CD14-positive monocyte (primary cell): ENCODE measurements around the gene REV3L. TPM values are rescaled to one million over a fixed set of nuclear protein-coding genes. Genes with fewer than 3 reads are reported as not detected.

Experiments used
- DNase-seq, 3 donors: peaks; one replicate each; pipeline ENCODE4 v3.0.0-alpha.2; 2011 to 2022
- H2AFZ ChIP-seq: 2 replicates; pipeline ENCODE4 v1.6.0; 2012; ENCODE audit warnings: mild to moderate bottlenecking, low read depth, low read length, inconsistent platforms; ENCODE audit not compliant: insufficient read depth, poor library complexity, severe bottlenecking
- H3K27ac ChIP-seq, 2 donors: 1 replicate in 1 of 2; 2 replicates in 1 of 2; pipeline ENCODE4 v1.5.1; 2012 to 2013; ENCODE audit warnings: low read length in 2 of 2, control low read depth in 1 of 2, inconsistent platforms in 1 of 2, low read depth in 1 of 2, mild to moderate bottlenecking in 1 of 2
- H3K27me3 ChIP-seq, 2 donors: one replicate each; pipeline versions ENCODE4 v1.6.0 to v1.6.1; 2011 to 2013; ENCODE audit warnings: low read length in 2 of 2; ENCODE audit not compliant: control insufficient read depth in 2 of 2, insufficient read depth in 2 of 2
- H3K36me3 ChIP-seq, 2 donors: replicated peaks in 1 of 2; 1 replicate in 1 of 2; 2 replicates in 1 of 2; pipeline versions ENCODE4 v1.5.1 to v1.6.1; 2012 to 2013; ENCODE audit warnings: low read length in 2 of 2, control low read depth in 1 of 2, inconsistent platforms in 1 of 2, mild to moderate bottlenecking in 1 of 2; ENCODE audit not compliant: insufficient read depth in 2 of 2, control insufficient read depth in 1 of 2
- H3K4me1 ChIP-seq, 2 donors: 1 replicate in 1 of 2; 2 replicates in 1 of 2; pipeline versions ENCODE4 v1.5.1 to v1.6.1; 2012 to 2013; ENCODE audit warnings: low read length in 2 of 2, control low read depth in 1 of 2, inconsistent platforms in 1 of 2, mild to moderate bottlenecking in 1 of 2, moderate library complexity in 1 of 2; ENCODE audit not compliant: insufficient read depth in 2 of 2, control insufficient read depth in 1 of 2
- H3K4me2 ChIP-seq: replicated peaks from 2 replicates; pipeline ENCODE3; 2012; ENCODE audit warnings: low read length, moderate library complexity, mild to moderate bottlenecking; ENCODE audit not compliant: poor library complexity, severe bottlenecking; ENCODE audit errors: extremely low read depth
- H3K4me3 ChIP-seq, 3 experiments: fragments of 200-600 bp in 1 of 3; sonication (generic) in 1 of 3; replicated peaks in 1 of 3; 1 replicate in 2 of 3; 2 replicates in 1 of 3; pipeline ENCODE4 v1.5.1; 2011 to 2013; ENCODE audit warnings: low read length in 3 of 3, mild to moderate bottlenecking in 3 of 3, control low read depth in 2 of 3, low read depth in 2 of 3, inconsistent platforms in 1 of 3, moderate library complexity in 1 of 3
- H3K79me2 ChIP-seq: 2 replicates; pipeline ENCODE4 v1.6.0; 2012; ENCODE audit warnings: mild to moderate bottlenecking, control low read depth, inconsistent platforms, low read length, moderate library complexity; ENCODE audit not compliant: insufficient read depth
- H3K9ac ChIP-seq: 2 replicates; pipeline ENCODE4 v1.6.0; 2017; ENCODE audit warnings: low read length, mild to moderate bottlenecking; ENCODE audit not compliant: insufficient read depth, poor library complexity, severe bottlenecking
- H3K9me3 ChIP-seq, 2 donors: replicated peaks in 1 of 2; 1 replicate in 1 of 2; 2 replicates in 1 of 2; pipeline versions ENCODE4 v1.5.1 to v1.6.1; 2012 to 2013; ENCODE audit warnings: low read length in 2 of 2, control low read depth in 1 of 2; ENCODE audit not compliant: control insufficient read depth in 1 of 2, insufficient read depth in 1 of 2
- H4K20me1 ChIP-seq: 2 replicates; pipeline ENCODE4 v1.6.0; 2012; ENCODE audit warnings: mild to moderate bottlenecking, low read length, control low read depth, moderate library complexity; ENCODE audit not compliant: insufficient read depth
- H3K27ac Mint-ChIP-seq, 7 donors: one replicate each; pipeline ENCODE4 v1.8.0; 2020; ENCODE audit warnings: mild to moderate bottlenecking in 7 of 7, mixed read lengths in 7 of 7, moderate library complexity in 6 of 7, inconsistent platforms in 2 of 7
- H3K27me3 Mint-ChIP-seq, 3 donors: one replicate each; pipeline ENCODE4 v1.8.0; 2021 to 2022; ENCODE audit warnings: low read depth in 3 of 3, mild to moderate bottlenecking in 3 of 3, mixed read lengths in 3 of 3, moderate library complexity in 3 of 3, inconsistent platforms in 1 of 3
- H3K36me3 Mint-ChIP-seq, 2 donors: one replicate each; pipeline ENCODE4 v1.8.0; 2020; ENCODE audit warnings: mixed read lengths in 2 of 2, inconsistent platforms in 1 of 2, mild to moderate bottlenecking in 1 of 2
- H3K4me1 Mint-ChIP-seq: one replicate; pipeline ENCODE4 v1.8.0; 2020; ENCODE audit warnings: mild to moderate bottlenecking, mixed read lengths
- H3K4me3 Mint-ChIP-seq, 2 donors: one replicate each; pipeline ENCODE4 v1.8.0; 2020; ENCODE audit warnings: mild to moderate bottlenecking in 2 of 2, mixed read lengths in 2 of 2, moderate library complexity in 1 of 2
- H3K9me3 Mint-ChIP-seq, 7 donors: one replicate each; pipeline ENCODE4 v1.8.0; 2020 to 2022; ENCODE audit warnings: mixed read lengths in 7 of 7, mild to moderate bottlenecking in 6 of 7, moderate library complexity in 6 of 7, inconsistent platforms in 2 of 7
- CTCF ChIP-seq: fragments of 200-600 bp; IDR thresholded peaks from one replicate; pipeline ENCODE4 v1.8.0; 2022; ENCODE audit warnings: antibody characterized with exemption, mild to moderate bottlenecking
- WGBS: methylation state at CpG from one replicate; pipeline ENCODE4 v1.1.5; 2013; ENCODE audit warnings: missing lambda C conversion rate; ENCODE audit not compliant: insufficient coverage; 5-methylcytosine and 5-hydroxymethylcytosine counted together
- intact Hi-C, 2 donors: fragments of 100-400 bp; cut with micrococcal nuclease; formaldehyde crosslinking; loops; one replicate each; pipeline versions ENCODE4 v1.15.0 to v1.15.1; 2023
- polyA plus RNA-seq, 3 donors: library from polyadenylated mRNA; depleted of rRNA in 1 of 3; unstranded in 2 of 3; stranded (reverse) in 1 of 3; fragments of 300-500 nt in 2 of 3; fragments of >200 nt in 1 of 3; fragmentation: Illumina TruSeq in 2 of 3; gene quantifications; 1 replicate in 2 of 3; 2 replicates in 1 of 3; pipeline ENCODE4 v1.2.3, GENCODE V29; 2012 to 2021

REV3L gene
- polyA plus RNA-seq, 3 donors = 3.4 to 5.7 (median 4.9) TPM

GRCh38 chr6:111339294-111339693 lies 143.7 kb downstream of the REV3L start:
- TF ChIP-seq CTCF = no peak
- Histone ChIP-seq H3K79me2 (no peaks in the 10 kb centered on the region), H3K9ac (no peak overlapping the region), H3K4me1 (no peaks in the 10 kb centered on the region), H3K27me3 (no peaks in the 10 kb centered on the region), H4K20me1 (no peaks in the 10 kb centered on the region), H3K27ac (no peak overlapping the region), H3K4me3 (no peak overlapping the region), H2AFZ (no peak overlapping the region), H3K36me3 (peaks cover 9 to 29% of the 10 kb centered on the region in 2 donors), H3K4me2 (no peak overlapping the region), H3K9me3 (no peaks in the 10 kb centered on the region)
- whole genome bisulfite sequencing = no CpG with 5 or more reads among the region's 1 CpG
- H3K9me3 Mint-ChIP-seq = no peaks in the 10 kb centered on the region
- H3K4me3 Mint-ChIP-seq = no peak overlapping the region
- H3K27me3 Mint-ChIP-seq = peaks cover 0 to 2% (median 0%) of the 10 kb centered on the region in 3 donors
- intact Hi-C loops = no loop called here
- peaks cover 19 to 24% of the 10 kb centered on the region in 2 donors for H3K36me3 Mint-ChIP-seq
- no peak for DNase-seq
- H3K27ac Mint-ChIP-seq = no peak overlapping the region
- no peaks in the 10 kb centered on the region for H3K4me1 Mint-ChIP-seq

- no peak overlapping the region for H3K27ac Mint-ChIP-seq
Measured at GRCh38 chr6:111338843-111339242, 144.2 kb downstream of the REV3L start.

More at GRCh38 chr6:111338843-111339242, 144.2 kb downstream of the REV3L start:
- no peaks in the 10 kb centered on the region for H3K9me3 ChIP-seq
- no peak overlapping the region for H2AFZ ChIP-seq
- intact Hi-C loops = no loop called here
- H4K20me1 ChIP-seq = no peaks in the 10 kb centered on the region
- H3K4me2 ChIP-seq = no peak overlapping the region
- Mint-ChIP-seq H3K4me1 (no peaks in the 10 kb centered on the region), H3K9me3 (no peaks in the 10 kb centered on the region), H3K4me3 (no peak overlapping the region), H3K27me3 (peaks cover 0 to 2% (median 0%) of the 10 kb centered on the region in 3 donors), H3K36me3 (peaks cover 18 to 27% of the 10 kb centered on the region in 2 donors)
- no peak overlapping the region for H3K4me3 ChIP-seq
- H3K27me3 ChIP-seq = no peaks in the 10 kb centered on the region
- no peaks in the 10 kb centered on the region for H3K79me2 ChIP-seq
- DNase-seq = no peak
- no peaks in the 10 kb centered on the region for H3K4me1 ChIP-seq
- H3K9ac ChIP-seq = no peak overlapping the region
- H3K27ac ChIP-seq = no peak overlapping the region
- no peak for TF ChIP-seq CTCF
- 100% methylated on average over 1 of the region's 3 CpGs for WGBS
- peaks cover 7 to 27% of the 10 kb centered on the region in 2 donors for H3K36me3 ChIP-seq
